Mucosa of rectum (tissue), 2 donors: ENCODE data around the gene SFTPB.
"Not testable (repeated sequence)": the region's sequence is repeated elsewhere in the genome, so short reads cannot be mapped to it uniquely, and the experiment has no call there.

Experiments used
- H3K27ac ChIP-seq, 2 donors: one replicate each; pipeline ENCODE4 v1.7.0; 2013; ENCODE audit warnings: inconsistent platforms in 2 of 2, low read depth in 2 of 2, low read length in 2 of 2
- H3K27me3 ChIP-seq, 2 donors: one replicate each; pipeline ENCODE4 v1.7.0; 2013; ENCODE audit warnings: low read length in 2 of 2; ENCODE audit not compliant: control insufficient read depth in 2 of 2, insufficient read depth in 2 of 2
- H3K36me3 ChIP-seq, 2 donors: one replicate each; pipeline ENCODE4 v1.7.0; 2013; ENCODE audit warnings: low read length in 2 of 2; ENCODE audit not compliant: control insufficient read depth in 2 of 2, insufficient read depth in 2 of 2
- H3K4me1 ChIP-seq, 2 donors: one replicate each; pipeline ENCODE4 v1.7.0; 2013; ENCODE audit warnings: low read length in 2 of 2, mild to moderate bottlenecking in 1 of 2; ENCODE audit not compliant: control insufficient read depth in 2 of 2, insufficient read depth in 2 of 2
- H3K4me3 ChIP-seq, 2 donors: one replicate each; pipeline ENCODE4 v1.7.0; 2013; ENCODE audit warnings: low read length in 2 of 2
- H3K9ac ChIP-seq, 2 donors: one replicate each; pipeline ENCODE4 v1.7.0; 2013; ENCODE audit warnings: low read length in 2 of 2, low read depth in 1 of 2, mild to moderate bottlenecking in 1 of 2
- H3K9me3 ChIP-seq, 2 donors: one replicate each; pipeline ENCODE4 v1.7.0; 2013; ENCODE audit warnings: low read length in 2 of 2; ENCODE audit not compliant: control insufficient read depth in 2 of 2
- donor health status: healthy.
- donor health status: Normal muscosa, but diverticular disease.

The SFTPB gene

DNA sequence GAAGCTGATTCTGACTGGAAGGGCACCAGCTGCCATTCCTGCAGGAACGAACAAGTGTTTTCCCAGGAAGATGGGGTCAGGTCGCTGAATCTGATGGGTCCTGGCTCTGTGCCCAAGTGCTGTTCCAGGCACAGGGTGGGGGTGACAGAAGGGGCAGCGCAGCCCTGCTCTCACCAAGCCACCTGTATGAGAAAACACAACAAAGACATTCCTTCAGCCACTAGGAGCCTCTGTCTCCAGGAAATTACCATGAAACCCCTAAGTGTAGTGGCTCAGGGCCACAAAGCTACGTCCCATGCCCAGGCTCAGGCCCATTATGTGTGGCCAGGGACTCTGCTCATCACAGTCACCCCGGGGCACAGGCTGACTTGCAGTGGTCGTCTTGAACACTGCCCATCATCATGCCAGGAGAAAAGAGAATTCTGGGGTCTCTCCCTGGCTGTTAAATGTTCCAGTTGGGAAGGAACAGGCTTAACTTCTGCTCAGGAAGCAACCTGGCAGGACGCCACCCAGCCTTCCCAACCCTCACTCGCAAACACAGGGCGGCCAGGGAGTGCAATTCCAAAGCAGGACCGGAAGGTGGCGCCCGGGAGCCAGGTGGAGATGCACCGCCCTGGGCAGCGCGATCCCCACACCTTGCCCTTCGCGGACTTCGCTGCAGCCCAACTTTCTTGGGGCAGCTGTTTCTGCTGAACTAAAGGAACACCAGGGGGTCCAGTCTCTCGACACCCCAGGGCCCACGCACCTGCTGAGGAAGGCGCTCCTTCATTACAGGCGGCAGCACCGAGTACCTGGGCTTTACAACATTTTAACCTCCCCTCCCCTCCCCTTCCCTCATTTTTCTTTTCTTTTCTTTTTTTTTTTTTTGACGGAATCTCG, 11.0 kb upstream of the SFTPB start:
- H3K9me3 ChIP-seq, result no peaks in the 10 kb centered on the region
- H3K9ac ChIP-seq, result no peak overlapping the region
- H3K27ac ChIP-seq, result no peak overlapping the region
- H3K27me3 ChIP-seq, result no peaks in the 10 kb centered on the region
- no peak overlapping the region for H3K4me3 ChIP-seq
- no peaks in the 10 kb centered on the region for H3K36me3 ChIP-seq
- H3K4me1 ChIP-seq, result peaks cover 0 to 6% of the 10 kb centered on the region in 2 donors

DNA sequence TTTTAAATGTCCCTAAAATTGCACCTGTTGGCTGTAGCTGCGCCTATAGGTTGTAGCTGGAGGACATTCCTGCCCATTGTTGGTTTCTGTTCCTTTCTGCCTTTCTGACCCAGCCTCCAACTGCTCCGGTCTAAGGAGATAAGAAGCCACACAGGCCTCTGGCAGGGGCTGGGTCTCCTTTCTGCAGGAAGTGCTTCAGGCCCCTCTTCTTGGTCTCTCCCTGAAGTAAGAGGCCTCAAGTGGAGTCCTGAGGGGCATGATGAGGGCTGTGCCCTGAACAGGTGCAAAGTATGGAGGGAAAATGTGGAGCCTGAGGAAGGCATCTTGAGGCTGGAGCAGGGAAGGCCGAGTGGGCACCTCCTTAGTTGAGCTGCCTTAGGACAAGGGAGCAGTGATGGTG, 10.4 kb upstream of the SFTPB start:
- no peaks in the 10 kb centered on the region for H3K36me3 ChIP-seq
- no peaks in the 10 kb centered on the region for H3K27me3 ChIP-seq
- no peak overlapping the region for H3K27ac ChIP-seq
- no peak overlapping the region for H3K9ac ChIP-seq
- H3K9me3 ChIP-seq, result no peaks in the 10 kb centered on the region
- peaks cover 0 to 6% of the 10 kb centered on the region in 2 donors for H3K4me1 ChIP-seq
- no peak overlapping the region for H3K4me3 ChIP-seq

DNA sequence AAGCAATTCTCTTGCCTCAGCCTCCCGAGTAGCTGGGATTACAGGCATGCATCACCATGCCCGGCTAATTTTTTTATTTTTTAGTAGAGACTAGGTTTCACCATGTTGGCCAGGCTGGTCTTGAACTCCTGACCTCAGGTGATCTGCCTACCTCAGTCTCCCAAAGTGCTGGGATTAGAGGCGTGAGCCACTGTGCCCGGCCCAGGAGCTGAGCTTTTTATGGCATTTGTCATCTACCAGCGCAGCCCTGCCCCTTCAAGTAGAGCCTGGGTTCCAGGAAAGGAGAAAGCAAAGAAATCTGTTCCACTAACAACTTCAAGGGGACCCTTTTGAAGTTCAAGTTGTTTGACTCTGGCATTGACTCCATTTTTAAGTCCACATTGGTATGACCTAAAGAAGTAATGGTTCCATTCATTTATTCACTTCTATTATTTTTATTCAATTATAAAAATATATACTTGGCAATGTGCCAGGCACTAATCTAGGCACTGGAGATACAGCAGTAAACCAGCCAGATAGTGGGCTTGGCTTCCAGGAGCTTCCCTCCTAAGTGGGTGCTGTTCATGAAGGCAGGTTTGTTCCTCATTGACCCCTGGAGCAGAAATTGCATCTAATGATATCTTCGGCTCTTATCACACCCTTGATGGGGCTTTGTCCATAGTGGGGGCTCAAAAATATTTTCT, 8.0 kb upstream of the SFTPB start:
- Histone ChIP-seq H3K36me3 (no peaks in the 10 kb centered on the region), H3K9me3 (no peaks in the 10 kb centered on the region), H3K27ac (no peak overlapping the region), H3K4me1 (peaks cover 0 to 6% of the 10 kb centered on the region in 2 donors), H3K27me3 (no peaks in the 10 kb centered on the region), H3K4me3 (no peak overlapping the region), H3K9ac (no peak overlapping the region)

- H3K4me1 ChIP-seq, result peaks cover 0 to 6% of the 10 kb centered on the region in 2 donors
- no peaks in the 10 kb centered on the region for H3K9me3 ChIP-seq
- H3K4me3 ChIP-seq, result no peak overlapping the region
- no peaks in the 10 kb centered on the region for H3K36me3 ChIP-seq
- no peak overlapping the region for H3K9ac ChIP-seq
- no peaks in the 10 kb centered on the region for H3K27me3 ChIP-seq
- H3K27ac ChIP-seq, result no peak overlapping the region
Measured at GRCh38 chr2:85675427-85675826, 7.4 kb upstream of the SFTPB start.

DNA sequence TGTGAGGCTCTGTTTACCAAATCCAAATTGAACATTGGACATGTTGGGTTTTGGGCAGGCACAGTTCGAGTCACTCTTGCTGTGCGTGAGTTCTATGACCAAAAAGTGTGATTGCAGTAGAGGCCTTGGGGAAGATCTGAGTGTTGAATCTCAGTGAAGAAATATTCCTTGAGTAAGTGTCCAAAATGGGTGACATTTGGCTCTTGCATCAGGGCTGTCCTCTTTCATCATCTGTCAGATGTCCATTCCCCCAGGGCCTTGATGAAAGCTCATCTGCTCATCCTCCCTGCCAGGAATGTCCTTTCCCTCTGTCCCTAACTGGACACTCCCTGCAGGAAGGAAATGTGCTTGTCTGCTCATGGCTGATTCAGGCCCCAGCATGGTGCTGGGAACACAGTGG, 6.4 kb upstream of the SFTPB start:
- H3K27ac ChIP-seq, result no peak overlapping the region
- H3K9me3 ChIP-seq, result no peaks in the 10 kb centered on the region
- H3K27me3 ChIP-seq, result no peaks in the 10 kb centered on the region

DNA sequence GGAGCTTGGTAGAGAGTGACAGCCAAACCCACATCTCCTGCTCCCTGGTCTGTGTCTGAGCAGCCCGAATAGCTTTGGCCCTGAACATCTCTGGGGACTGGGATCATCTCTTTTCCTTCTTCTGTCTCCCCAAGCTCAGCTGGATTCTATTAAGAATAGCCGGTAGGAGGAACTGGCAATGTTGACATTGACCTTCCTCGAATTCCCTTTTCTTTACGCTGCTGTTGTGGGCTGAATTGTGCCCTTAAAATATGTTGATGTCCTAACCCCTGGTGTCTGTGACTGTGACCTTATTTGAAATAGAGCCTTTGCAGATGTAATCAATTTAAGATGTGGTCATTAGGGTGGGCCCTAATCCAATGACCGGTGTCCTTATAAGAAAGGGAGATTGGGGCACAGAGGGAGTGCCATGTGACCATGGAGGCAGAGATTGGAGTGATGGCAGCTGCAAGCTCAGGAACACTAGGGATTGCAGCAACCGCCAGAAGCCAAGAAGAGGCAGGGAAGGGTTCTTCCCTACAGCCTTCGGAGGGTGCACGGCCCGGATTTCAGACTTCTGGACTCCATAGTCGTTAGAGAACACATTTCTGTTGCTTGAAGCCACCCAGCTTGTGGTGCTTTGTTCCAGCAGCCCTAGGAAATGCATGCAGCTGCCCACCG, 5.8 kb upstream of the SFTPB start:
- peaks cover 0 to 2% of the 10 kb centered on the region in 2 donors for H3K4me1 ChIP-seq
- H3K9ac ChIP-seq, result no peak overlapping the region
- no peak overlapping the region for H3K4me3 ChIP-seq
- H3K36me3 ChIP-seq, result no peaks in the 10 kb centered on the region
- no peaks in the 10 kb centered on the region for H3K27me3 ChIP-seq
- no peak overlapping the region for H3K27ac ChIP-seq
- H3K9me3 ChIP-seq, result no peaks in the 10 kb centered on the region

More for the DNA sequence above, 6.4 kb upstream of the SFTPB start:
- peaks cover 0 to 6% of the 10 kb centered on the region in 2 donors for H3K4me1 ChIP-seq
- H3K36me3 ChIP-seq, result no peaks in the 10 kb centered on the region
- no peak overlapping the region for H3K4me3 ChIP-seq
- H3K9ac ChIP-seq, result no peak overlapping the region

DNA sequence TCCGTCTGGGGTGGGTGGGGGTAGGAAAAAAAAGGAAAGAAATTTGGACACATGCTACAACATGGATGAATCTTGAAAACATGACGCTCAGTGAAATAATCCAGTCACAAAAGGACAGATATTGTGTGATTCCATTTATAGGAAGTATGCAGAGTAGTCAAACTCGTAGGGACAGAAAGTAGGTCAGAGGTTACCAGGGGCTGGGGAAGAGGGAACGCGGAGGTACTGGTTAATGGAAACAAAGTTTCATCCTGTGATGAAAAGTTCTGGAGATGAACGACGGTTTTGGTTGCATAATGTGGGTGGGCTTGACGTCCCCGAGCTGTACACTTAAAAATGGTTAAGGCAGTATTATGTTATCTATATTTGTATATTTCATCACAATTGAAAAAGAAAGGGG, 4.5 kb upstream of the SFTPB start:
- Histone ChIP-seq H3K9me3 (no peaks in the 10 kb centered on the region), H3K4me3 (no peak overlapping the region), H3K36me3 (no peaks in the 10 kb centered on the region), H3K27me3 (no peaks in the 10 kb centered on the region), H3K9ac (no peak overlapping the region), H3K4me1 (no peaks in the 10 kb centered on the region), H3K27ac (no peak overlapping the region)

GRCh38 chr2:85670416-85670815, 2.4 kb upstream of the SFTPB start:
- H3K27me3 ChIP-seq, H3K36me3 ChIP-seq, H3K9ac ChIP-seq, H3K4me3 ChIP-seq, H3K9me3 ChIP-seq, H3K4me1 ChIP-seq, H3K27ac ChIP-seq: not testable (repeated sequence)

- Histone ChIP-seq H3K4me3 (no peak overlapping the region), H3K27ac (no peak overlapping the region), H3K27me3 (no peaks in the 10 kb centered on the region), H3K9ac (no peak overlapping the region), H3K9me3 (no peaks in the 10 kb centered on the region), H3K4me1 (no peaks in the 10 kb centered on the region), H3K36me3 (no peaks in the 10 kb centered on the region)
Measured at GRCh38 chr2:85669549-85669948, 1.6 kb upstream of the SFTPB start.

DNA sequence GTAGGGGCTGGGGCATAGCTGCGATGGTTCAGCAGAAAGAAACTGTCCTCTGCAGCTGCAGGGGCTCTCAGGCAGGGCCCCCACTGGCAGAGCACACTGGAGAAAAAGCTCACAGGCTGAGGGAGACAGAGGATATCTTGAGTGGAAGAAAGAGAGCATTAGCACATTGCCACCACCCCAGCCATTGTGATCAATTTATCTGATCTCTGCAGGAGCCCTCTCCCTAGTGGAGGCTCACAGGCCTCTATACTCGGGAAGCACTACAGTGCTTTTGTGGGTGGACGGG, 801 bp upstream of the SFTPB start:
- no peak overlapping the region for H3K4me3 ChIP-seq
- no peak overlapping the region for H3K9ac ChIP-seq
- no peaks in the 10 kb centered on the region for H3K4me1 ChIP-seq
- H3K27me3 ChIP-seq, result no peaks in the 10 kb centered on the region
- no peaks in the 10 kb centered on the region for H3K9me3 ChIP-seq
- no peak overlapping the region for H3K27ac ChIP-seq
- no peaks in the 10 kb centered on the region for H3K36me3 ChIP-seq
